GDM1 (cell line): ENCODE data around the gene GSG1L.
A peak's percentile ranks its signal among the peaks of the same experiment; 100 is the strongest.
"Not testable (repeated sequence)": the region's sequence is repeated elsewhere in the genome, so short reads cannot be mapped to it uniquely, and the experiment has no call there.

Experiments used
- DNase-seq: peaks from one replicate; lab custom pipeline; 2025; lab: John Stamatoyannopoulos, UW

The GSG1L gene

DNA sequence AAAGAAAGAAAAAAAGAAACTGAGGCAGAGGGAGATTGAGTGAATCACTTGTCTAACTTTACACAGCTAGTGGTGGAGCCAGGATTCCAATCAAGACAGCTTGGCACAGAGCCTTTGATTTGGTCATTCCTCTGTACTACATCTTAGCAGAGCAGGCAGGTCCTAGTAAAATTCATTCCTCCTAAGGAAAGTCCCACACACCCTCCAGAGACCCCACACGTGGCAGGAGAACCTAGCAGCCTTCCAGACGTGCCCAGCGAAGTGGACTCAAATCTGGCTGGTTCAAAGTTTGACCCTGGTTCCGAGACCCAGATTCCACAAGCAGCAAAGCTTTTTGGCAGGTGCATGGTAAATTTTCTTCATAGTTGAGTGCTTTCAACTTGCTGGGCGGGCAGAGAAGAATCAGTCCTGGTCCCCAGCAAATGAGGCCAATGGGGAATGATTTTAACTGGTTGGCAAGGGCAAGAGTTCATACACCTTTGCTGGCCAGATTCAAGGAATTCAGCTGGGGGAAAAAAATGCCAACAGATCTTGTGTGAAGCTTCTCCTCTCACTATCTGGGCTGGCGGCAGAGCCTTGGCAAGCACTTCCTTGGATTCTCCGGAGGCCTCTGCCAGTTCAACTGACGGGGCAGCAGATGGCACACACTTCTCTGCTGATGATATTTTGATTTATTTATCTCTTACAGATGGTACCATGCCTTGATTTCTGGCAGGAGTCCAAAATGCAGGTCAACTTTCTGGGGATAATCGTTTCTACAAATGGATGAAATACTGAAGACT, 82.4 kb downstream of the GSG1L start:
- no peak for DNase-seq

DNA sequence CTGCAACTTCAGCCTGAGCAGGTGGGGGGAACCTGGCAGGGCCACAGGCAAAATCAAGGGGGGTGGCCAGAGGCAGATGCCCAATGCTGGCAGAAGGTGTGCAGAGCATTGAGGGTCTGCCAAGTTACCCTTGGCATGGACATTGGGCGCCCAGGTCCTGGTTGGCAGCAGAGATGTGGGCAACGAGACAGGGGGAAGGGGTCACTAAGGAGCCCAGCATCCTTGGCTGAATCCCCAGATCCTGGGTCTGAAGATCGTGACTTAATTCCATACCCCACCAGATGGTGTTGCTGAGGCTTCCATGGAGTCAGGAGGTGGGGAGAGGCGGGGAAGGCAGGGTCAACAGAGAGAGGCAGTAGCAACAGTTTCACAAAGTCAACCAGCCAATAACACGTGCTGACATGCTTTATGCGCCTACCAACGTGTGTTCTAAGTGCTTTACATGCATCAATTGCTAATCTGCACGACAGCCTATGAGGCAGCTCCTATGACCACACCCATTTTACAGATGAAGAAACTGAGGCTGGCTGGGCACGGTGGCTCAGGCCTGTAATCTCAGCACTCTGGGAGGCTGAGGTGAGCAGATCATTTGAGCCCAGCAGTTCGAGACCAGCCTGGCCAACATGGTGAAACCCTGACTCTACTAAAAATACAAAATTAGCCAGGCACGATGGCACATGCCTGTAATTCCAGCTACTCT, 83.3 kb downstream of the GSG1L start:
- no peak for DNase-seq

DNA sequence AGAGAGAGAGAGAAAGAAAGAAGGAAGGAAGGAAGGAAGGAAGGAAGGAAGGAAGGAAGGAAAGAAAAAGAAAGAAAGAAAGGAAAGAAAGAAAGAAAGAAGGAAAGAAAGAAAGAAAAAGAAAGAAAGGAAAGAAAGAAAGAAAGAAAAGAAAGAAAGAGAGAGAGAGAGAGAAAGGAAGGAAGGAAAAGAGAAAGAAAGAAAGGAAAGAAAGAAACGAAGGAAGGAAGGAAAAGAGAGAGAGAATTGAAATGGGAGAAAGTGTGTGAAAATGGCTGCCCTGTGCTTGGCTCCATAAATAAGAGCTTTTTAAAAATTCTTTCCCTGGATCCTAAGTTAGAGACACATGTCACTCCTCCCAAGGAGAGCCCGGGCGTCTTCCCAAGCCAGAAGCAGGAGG, 83.8 kb downstream of the GSG1L start:
- not testable (repeated sequence) for DNase-seq

DNA sequence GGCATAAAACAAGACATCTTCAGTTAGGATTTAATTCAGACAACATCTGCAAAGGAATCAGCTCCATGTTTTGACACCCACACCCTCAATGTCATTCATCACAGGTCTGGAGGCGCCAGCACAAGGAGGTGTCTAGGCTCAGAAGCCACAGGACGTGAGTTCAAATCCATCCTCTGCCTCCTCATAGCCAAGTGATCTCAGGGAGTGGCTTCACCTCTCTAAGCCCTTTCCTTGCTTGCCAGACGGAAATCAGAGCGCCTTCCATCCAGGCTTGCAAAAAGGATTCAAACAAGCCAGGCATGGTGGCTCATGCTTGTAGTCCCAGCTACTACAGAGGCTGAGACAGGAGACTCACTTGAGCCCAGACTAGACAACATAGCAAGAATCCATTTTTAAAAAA, 84.6 kb downstream of the GSG1L start:
- no peak for DNase-seq

DNA sequence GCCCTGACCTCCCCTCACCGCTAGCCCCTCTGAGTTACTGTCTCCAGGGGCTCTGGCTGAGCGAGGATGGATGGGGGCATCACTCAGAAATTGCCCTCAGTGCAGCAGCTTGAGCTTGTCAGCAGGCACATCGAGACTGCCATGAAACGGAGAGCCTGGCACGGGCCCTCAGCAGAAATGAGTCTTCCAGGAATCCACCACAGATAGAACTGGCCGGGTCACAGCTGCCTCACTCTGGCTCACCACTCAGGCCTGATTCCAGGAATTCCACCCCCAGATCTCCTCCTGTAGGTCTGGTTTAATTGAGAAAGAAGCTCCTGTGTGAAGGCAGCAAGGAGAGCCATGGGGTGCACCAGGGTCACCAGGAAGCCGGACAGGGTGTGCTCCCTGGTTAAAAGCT, 85.5 kb downstream of the GSG1L start:
- DNase-seq, result no peak

DNA sequence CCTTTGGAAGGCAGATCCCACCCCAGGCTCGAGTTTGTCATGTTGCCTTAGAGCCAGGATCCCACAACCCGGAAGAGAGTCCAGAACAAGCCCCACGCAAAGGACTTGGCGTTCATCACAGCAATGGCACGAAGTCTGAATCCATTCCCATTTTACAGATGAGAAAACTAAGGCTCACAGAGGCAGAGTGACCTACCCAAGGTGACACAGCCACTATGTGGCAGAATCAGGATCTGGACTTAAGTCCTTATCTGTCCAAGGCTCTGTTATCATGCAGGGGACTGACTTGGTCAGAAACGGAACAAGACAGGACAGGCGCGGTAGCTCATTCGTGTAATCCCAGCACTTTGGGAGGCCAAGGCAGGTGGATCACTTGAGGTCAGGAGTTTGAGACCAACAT, 86.5 kb downstream of the GSG1L start:
- DNase-seq, result no peak

DNA sequence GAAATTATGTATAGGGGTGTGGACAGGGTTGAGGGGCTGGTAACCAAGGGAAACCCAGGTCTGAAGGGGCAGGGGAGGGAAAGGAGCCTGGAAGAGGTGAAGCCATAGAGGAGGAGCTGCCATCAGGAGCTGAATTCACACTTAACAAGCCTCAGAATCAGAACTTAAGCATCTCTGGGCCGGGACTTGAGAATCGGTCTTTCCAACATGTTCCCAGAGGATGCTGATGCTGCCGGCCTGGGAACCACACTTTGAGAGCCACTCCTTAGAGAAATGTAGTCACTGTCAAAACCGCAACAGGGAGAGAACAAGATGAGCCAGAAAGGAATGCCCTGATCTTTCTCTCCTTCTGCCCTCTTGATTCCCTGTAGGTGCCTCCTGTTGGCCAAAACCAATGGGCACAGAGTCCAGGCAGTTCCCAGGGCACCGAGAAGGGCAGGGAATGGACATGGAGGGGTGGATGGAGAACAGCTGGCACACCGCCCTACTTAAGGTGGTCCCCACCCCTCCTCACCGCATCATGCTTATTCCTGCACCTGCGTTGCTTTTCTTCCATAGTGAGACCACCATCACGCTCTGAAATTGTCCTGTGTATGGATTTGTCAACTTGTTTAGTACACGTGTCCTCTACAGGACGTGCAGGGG, 88.5 kb downstream of the GSG1L start:
- no peak for DNase-seq

DNA sequence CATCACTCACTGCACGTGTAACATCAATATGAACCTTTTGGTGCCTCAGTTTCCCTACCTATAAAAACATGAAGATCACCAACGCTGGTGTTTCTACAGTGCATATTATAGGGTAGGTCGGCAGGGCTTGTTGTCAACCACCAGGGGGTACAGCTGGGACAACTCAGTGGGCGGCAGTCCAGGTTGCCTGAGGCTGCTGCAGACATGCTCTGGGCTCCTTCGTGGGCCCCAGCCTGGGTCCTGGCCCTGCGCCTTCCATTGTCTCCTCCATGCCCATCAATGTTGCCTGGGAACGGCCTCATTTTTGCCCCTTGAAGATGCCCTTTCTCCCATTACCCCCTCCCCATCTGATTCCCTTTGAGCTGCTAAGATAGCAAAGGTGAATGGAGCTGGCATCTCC, 89.8 kb downstream of the GSG1L start:
- DNase-seq, result no peak

DNA sequence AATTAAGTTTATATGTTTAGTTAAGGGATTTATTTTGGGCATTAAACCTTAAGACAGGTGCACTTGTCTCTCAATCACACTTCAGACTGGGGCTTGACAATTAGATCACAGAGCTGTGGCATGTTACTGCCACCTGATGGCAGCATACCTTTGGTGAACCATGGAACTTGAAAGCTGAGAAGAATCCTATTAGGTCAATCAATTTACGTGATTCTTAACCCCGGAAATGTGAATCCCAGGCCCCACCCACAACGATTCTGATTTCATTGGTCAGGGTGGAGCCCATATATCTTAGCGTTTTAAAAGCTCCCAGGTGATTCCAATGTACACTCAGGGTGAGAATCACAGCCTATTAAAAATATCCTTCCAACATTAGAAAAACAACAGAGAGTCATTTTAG, 91.0 kb downstream of the GSG1L start:
- DNase-seq, result no peak

DNA sequence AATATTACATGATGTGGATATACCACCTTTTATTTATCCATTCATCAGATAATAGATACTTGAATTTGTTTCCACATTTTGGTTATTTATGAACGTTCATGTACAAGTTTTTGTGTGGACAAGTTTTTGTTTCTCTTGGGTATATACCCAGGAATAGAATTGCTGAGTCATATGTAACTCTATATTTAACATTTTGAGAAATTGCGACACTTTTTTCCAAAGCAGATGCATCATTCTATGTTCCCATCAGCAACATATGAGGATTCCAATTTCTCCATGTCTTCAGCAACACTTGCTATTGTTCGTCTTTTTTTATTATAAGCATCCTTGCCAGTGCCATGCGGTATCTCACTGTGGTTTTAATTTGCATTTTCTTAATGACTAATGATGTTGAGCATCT, 93.9 kb downstream of the GSG1L start:
- no peak for DNase-seq

DNA sequence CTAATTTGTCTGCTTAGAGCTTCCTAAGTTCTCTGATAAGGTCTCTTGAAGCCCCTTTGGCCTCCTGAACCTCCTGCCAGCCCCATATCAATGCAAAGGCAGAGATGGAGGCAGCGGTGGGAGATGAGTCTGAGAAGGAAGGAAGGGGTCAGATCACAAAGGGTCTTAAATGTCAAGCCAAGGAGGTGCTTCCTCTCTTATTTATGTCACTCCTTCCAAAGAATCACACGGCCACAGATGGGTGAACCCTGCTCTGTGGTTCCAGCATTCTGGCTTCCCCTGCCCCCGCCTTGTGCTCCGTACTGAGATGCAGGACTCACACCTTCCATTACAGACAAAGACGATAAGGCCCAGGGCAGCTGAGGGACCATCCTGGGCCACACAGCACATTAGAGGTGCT, 96.3 kb downstream of the GSG1L start:
- no peak for DNase-seq

DNA sequence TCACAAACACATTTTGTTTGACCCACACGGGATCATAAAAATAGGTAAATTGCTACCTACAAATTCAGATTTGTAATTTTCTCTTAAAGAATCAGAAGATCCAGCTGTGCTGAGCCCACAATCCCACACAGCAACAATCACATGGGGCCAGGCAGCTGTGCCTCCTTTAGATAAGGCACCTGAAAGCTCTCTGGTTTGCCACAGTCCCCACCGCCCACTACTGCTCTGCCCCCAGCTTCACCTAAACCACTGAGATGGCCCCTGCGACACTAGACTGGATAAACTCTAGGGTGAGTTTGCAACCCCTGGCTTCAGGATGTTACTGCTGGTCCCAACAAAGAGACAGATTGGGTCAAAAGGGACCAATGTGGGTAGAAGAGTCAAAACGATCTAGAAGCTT, 96.8 kb downstream of the GSG1L start:
- DNase-seq, result no peak

DNA sequence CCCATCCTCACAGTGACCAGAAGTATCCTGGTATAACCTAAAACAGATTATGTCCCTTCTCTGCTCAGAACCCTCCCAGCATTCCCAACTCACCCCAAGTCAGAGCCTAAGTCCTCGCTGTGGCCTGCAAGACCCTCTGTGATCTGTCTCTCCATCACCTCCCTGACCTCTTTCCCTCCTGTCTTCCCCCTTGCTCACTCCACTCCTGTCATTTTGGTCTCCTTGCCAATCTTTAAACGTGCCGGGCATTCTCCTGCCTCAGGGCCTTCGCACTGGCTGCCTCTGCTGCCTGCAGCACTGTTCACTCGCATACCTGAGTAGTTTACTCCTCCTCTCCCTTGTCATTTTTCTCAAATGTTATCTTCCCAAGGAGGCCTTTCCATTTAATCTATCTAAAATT, 97.7 kb downstream of the GSG1L start:
- no peak for DNase-seq

DNA sequence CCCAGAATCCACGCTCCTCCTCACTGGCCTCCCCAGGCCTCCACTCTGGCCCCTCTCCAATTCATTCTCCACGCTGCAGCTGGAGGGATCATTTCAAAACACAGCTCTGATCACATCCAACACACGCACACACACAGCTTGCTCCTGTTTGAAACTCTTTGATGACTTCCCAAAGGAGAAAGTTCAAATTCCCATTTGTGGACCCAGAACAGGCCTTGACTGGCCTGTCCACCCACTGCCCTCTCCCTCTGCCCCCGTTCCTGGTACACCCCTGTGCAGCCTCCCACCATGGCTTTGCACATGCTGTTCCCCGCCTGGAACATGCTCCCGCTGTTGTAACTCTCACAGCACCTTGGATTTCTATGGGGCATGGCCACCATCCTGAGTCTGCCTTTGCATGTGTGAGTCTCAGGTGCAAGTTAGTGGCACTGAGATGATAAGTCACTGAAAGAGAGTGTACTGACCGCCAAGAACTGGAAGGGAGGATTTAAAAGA, 100.0 kb downstream of the GSG1L start:
- DNase-seq, result no peak

DNA sequence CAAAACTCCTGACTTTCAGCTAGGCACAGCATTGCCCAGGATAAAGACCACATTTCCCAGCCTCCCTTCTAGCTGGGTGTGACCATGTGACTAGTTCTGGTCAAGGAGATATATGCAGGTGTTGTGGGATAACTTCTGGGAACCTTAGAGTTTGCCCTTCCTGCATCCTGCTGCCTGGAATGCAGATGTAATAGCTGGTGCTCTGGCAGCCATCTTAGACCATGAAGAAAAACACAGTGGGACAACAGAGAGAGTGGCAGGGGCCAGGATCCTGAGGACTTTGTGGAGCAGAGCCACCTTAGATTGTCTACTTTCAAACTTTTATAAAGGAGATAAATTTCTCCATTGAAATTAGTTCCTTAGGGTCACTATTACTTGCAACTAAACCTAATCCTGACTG, 101.3 kb downstream of the GSG1L start:
- DNase-seq, result no peak

DNA sequence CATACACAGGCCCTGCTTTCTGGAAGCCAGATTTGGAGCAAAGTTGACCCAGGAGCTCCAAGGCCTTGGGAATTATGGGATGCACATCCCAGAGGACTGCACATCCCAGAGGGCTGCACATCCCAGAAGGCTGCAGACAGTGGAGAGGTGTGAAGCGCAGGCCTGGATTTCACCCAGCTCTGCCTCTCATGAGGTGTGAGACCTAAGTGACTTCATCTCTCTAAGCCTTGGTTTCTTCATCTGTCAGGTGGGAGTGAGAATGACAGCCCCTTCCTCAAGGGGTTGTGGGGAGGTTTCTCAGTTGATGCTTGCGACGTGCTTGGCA, 102.3 kb downstream of the GSG1L start:
- no peak for DNase-seq

DNA sequence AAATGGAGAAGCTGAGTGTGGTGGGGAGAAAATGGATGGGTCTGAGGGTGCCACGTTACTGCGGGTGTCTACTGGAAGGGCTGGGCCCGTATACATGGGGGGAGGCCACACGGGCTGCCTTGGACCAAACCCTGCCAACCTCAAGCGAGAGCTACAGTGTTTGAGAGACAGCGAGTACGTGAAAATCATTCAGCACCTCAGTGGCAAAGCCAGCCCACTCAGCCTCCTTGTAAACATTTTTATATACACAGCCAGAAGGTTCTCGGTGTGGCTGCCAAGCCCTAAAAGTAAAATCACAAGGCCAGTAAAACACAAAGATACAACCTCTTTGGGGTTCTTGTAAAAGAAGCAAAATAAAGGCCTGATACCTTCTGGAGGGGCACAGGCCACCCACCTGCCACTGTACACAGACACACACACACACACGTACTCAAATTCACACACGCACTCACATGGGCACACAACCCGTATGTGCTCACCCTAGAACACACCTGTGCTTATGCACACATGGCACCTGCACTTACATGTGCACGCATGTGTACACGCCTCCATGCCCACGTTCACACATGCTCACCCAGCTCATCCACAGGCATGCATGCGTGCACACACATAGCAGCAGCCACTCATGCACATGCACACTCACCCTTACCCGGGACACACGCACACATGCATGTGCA, 102.8 kb downstream of the GSG1L start:
- no peak for DNase-seq

DNA sequence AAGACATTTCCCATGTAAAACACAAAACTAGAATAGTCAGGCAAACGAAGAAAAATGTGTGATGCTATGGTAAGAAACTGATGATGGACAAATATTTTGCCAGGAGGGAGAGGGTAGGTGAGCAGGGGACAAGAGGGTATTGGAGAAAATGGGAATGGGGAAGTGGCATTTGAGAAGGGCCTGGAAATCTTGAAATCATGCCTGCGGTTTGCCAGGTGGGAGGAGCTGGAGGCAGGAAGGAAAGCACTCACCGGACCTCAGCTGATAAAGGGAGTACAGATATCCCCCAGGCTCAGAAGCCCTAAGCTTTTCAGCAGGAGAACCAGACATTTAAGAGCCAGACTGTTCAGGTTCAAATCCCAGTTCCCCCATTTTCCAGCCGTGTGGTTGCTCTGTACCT, 103.6 kb downstream of the GSG1L start:
- peak; percentile 34 for DNase-seq

DNA sequence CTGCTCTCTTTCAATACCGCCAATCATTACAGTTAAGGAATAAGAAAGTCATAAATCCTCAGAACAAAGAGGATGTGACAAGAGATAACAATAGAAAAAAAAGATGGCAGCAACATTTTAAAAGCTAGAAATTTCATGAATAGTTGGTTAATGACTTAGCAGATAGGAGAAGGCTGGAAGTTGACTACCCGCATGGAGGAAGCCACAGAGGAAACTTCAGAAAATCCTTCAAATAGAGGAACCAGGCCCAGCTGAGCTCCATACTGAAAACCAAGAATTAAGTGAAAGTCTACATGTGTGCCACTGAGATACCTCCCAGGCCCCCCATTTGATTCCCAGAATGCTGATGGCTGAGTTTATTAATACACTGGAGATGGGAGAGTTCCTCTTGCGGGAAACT, 109.3 kb downstream of the GSG1L start:
- DNase-seq, result peak; percentile 57

DNA sequence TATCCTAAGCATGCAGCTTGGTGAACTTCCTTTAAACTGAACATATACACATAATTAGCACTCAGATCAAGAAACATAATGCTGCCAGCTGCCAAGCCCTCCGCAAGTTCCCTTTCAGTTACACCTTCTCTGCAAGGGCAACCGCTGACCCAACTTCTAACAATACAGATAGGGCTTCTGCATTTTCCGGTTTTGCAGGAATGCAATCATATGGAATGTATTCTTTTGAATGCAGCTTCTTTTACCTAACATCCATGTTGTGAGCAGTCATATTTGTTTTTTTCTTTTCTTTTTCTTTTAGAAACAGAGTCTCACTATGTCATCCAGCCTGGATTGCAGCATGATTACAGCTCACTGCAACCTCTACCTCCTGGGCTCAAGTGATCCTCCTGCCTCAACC, 110.7 kb downstream of the GSG1L start:
- no peak for DNase-seq

DNA sequence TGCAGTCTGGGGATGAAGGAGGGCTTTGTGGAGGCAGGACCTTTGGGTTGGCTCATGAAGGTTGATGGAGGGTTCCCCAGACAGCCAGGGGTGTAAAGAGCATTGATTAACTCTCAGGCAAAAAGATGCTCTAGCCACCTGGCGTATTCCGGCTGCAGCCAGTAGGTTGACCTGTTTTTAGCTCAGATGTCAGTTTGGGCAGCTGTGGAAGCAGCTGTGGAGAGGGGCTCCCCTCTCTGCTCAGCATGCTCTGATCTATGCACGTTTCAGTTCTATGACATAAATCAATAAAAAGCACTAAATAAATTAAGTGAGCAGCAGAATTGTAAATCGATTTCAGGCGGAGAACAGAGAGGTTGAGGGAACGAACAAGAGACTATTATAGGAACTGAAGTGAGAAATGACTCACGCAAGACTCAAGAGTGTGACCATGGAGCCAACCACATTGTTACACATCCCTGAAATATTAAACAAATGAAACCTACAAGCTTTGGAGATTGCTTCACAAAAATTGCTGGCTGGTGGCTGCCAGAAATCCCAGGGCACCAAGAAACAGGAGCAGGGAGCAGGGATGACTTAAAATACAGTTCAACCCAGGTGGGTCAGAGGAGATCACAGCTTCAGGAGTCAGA, 111.9 kb downstream of the GSG1L start:
- no peak for DNase-seq

DNA sequence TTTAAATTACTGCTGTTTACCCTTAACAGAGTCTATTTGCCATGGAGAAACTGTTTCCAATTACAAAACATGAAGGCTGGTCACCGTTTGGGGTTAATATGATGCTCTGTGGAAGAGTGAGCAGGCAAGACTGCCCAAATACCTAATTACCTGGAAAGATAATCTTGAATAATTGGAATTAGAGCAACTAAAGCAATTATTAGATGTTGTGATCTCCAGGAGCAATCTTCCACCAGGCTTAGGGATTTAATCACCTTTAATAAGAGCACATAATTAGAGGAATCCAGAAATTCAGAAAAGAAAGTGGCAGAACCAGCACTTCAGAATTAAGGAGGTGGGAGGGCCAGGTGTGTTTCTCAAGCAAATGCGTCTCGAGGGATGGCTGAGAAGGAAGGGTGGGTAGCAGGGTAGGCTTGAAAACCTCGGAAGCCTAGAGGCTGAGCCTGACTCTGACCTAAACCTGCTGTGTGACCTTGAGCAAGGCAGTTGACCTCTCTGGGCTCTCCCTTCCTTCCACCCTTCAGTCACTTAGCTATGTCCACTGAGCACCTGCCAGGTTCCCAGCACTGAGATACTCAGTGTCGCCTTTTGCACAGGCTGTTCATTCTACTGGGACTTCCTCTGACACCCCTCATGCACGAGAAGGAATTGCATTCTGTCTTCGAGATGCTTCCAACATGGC, 113.2 kb downstream of the GSG1L start:
- no peak for DNase-seq
